Measurements from ENCODE around the gene CEP44. TPM values are rescaled to one million over a fixed set of nuclear protein-coding genes. Genes with fewer than 3 reads are reported as not detected.

The CEP44 gene
- polyA plus RNA-seq, 1 donor (not counting 4 experiments of a cell fraction or from before 2014, with no cell fraction given) = 8.0 TPM

DNA sequence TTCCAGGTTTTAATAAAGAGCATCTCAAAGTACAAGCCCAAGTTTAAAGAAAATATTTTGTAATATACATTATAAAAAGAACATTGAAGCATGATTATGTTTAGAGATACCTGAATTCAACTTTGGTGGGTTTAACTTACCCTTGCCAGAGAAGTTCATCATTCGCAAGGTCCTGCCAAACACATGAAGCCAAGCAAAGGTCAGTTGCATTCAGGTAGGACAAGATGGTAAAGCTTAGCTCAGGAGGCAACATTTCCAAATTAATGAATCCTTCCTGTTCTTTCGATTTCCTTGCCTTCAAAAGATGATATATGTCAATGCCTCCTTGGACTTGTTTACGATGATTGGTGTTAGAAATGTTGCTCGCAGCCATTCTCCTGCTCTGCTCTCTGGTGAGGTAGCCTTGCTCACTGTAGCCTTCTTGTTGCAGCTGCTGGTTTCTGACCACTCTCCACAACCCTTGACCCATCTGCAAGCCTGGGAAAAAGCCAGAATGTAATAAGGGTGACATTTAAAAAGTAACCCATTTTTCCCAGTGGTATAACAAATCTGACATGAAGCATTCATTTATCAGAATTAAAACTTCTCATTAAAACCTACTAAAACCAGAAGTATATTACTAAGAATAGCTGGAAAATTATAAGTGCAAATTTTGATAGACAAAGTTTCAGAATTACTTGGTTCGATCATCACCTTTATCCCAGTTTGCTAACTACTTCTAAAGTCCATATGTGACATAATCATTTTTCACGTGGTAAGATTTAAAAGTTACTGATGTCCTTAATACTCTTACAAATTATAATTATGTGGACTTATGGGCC is 20.9 kb upstream of the CEP44 start:
- dilution Hi-C loops (cut with MboI; ENCODE audit: extremely low pct_ligation_motif_present, low sequenced_read_pairs) = no loop called here
- no peak overlapping the region for H3K4me3 ChIP-seq (ENCODE audit: control insufficient read depth in 2 of 3, extremely low read depth in 1 of 3, insufficient read depth in 2 of 3, low read depth in 1 of 3, low read length in 3 of 3)
- FAIRE-seq (no peak), DNase-seq (ENCODE audit: low read depth, low spot score) (no peak)
- H3K4me1 ChIP-seq (ENCODE audit: control insufficient read depth, extremely low read depth, insufficient read depth, low read length) = peaks cover 4% of the 10 kb centered on the region
- no peaks in the 10 kb centered on the region for H3K79me2 ChIP-seq (ENCODE audit: control insufficient read depth, insufficient read depth, low read length)
- no peak overlapping the region for H2AFZ ChIP-seq (ENCODE audit: control insufficient read depth, low read length)
- no peak overlapping the region for H3K9ac ChIP-seq (ENCODE audit: control insufficient read depth, extremely low read depth, insufficient read depth, low read length)
- no peaks in the 10 kb centered on the region for H3K9me3 ChIP-seq (ENCODE audit: control insufficient read depth, low read depth, low read length)
- H3K27ac ChIP-seq (ENCODE audit: control insufficient read depth, insufficient read depth, low read length) = no peak overlapping the region
- TF ChIP-seq, protein P1, sequence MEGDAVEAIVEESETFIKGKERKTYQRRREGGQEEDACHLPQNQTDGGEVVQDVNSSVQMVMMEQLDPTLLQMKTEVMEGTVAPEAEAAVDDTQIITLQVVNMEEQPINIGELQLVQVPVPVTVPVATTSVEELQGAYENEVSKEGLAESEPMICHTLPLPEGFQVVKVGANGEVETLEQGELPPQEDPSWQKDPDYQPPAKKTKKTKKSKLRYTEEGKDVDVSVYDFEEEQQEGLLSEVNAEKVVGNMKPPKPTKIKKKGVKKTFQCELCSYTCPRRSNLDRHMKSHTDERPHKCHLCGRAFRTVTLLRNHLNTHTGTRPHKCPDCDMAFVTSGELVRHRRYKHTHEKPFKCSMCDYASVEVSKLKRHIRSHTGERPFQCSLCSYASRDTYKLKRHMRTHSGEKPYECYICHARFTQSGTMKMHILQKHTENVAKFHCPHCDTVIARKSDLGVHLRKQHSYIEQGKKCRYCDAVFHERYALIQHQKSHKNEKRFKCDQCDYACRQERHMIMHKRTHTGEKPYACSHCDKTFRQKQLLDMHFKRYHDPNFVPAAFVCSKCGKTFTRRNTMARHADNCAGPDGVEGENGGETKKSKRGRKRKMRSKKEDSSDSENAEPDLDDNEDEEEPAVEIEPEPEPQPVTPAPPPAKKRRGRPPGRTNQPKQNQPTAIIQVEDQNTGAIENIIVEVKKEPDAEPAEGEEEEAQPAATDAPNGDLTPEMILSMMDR (optimal IDR thresholded peaks at IDR 0.05 in 1 of 3, IDR thresholded peaks at IDR 0.05 in 1 of 3, conservative IDR thresholded peaks at IDR 0.05 in 1 of 3; ENCODE audit: extremely low read depth in 1 of 3, insufficient read depth in 2 of 3, low read length in 3 of 3) = no peak
- TF ChIP-seq EZH2 (IDR thresholded peaks at IDR 0.05; ENCODE audit: low read length) = no peak
- H3K4me2 ChIP-seq (ENCODE audit: control insufficient read depth, extremely low read depth, insufficient read depth, low read depth, low read length) = no peak overlapping the region
- H4K20me1 ChIP-seq (ENCODE audit: control insufficient read depth, extremely low read depth, insufficient read depth, low read length) = no peaks in the 10 kb centered on the region
- peaks cover 0 to 2% of the 10 kb centered on the region in 2 experiments for H3K36me3 ChIP-seq (ENCODE audit: control insufficient read depth in 2 of 2, extremely low read depth in 1 of 2, insufficient read depth in 2 of 2, low read length in 2 of 2)
- no peaks in the 10 kb centered on the region for H3K27me3 ChIP-seq (ENCODE audit: control insufficient read depth, extremely low read depth, insufficient read depth, low read length)
- no peaks in the 10 kb centered on the region for H3K9me1 ChIP-seq (ENCODE audit: control insufficient read depth, extremely low read depth, insufficient read depth, low read length)

DNA sequence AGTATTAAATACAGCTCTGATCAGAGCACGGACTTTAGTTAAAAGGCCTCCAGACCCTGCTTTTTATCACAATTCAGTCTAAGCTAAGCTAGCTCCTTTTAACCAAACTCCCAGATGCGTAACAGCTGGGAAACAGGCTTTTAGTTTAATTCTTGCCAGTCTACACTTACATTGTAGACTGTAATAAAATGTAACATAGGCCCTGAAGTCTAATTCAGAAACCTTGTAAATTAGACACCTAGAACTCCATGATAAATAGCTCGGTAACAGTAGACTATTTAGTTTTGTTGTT is 20.3 kb upstream of the CEP44 start:
- TF ChIP-seq, protein P1 (optimal IDR thresholded peaks at IDR 0.05 in 1 of 3, IDR thresholded peaks at IDR 0.05 in 1 of 3, conservative IDR thresholded peaks at IDR 0.05 in 1 of 3; ENCODE audit: extremely low read depth in 1 of 3, insufficient read depth in 2 of 3, low read length in 3 of 3) = no peak
- no peak for TF ChIP-seq EZH2 (IDR thresholded peaks at IDR 0.05; ENCODE audit: low read length)
- Histone ChIP-seq H3K9ac (ENCODE audit: control insufficient read depth, extremely low read depth, insufficient read depth, low read length) (no peak overlapping the region), H2AFZ (ENCODE audit: control insufficient read depth, low read length) (no peak overlapping the region), H3K4me1 (ENCODE audit: control insufficient read depth, extremely low read depth, insufficient read depth, low read length) (peaks cover 4% of the 10 kb centered on the region), H3K4me3 (ENCODE audit: control insufficient read depth in 2 of 3, extremely low read depth in 1 of 3, insufficient read depth in 2 of 3, low read depth in 1 of 3, low read length in 3 of 3) (no peak overlapping the region), H3K4me2 (ENCODE audit: control insufficient read depth, extremely low read depth, insufficient read depth, low read depth, low read length) (no peak overlapping the region), H3K36me3 (ENCODE audit: control insufficient read depth in 2 of 2, extremely low read depth in 1 of 2, insufficient read depth in 2 of 2, low read length in 2 of 2) (peaks cover 0 to 2% of the 10 kb centered on the region in 2 experiments), H3K79me2 (ENCODE audit: control insufficient read depth, insufficient read depth, low read length) (no peaks in the 10 kb centered on the region), H4K20me1 (ENCODE audit: control insufficient read depth, extremely low read depth, insufficient read depth, low read length) (no peaks in the 10 kb centered on the region), H3K27ac (ENCODE audit: control insufficient read depth, insufficient read depth, low read length) (no peak overlapping the region), H3K27me3 (ENCODE audit: control insufficient read depth, extremely low read depth, insufficient read depth, low read length) (no peaks in the 10 kb centered on the region), H3K9me1 (ENCODE audit: control insufficient read depth, extremely low read depth, insufficient read depth, low read length) (no peaks in the 10 kb centered on the region), H3K9me3 (ENCODE audit: control insufficient read depth, low read depth, low read length) (no peaks in the 10 kb centered on the region)
- dilution Hi-C loops (cut with MboI; ENCODE audit: extremely low pct_ligation_motif_present, low sequenced_read_pairs) = no loop called here
- FAIRE-seq = no peak
- DNase-seq (ENCODE audit: low read depth, low spot score) = no peak
